Measurements from ENCODE around the gene ATP5F1E. TPM values are rescaled to one million over a fixed set of nuclear protein-coding genes. Genes with fewer than 3 reads are reported as not detected.

ATP5F1E gene
- total RNA-seq, 1 experiment from 2014 or later = 41.1 TPM

DNA sequence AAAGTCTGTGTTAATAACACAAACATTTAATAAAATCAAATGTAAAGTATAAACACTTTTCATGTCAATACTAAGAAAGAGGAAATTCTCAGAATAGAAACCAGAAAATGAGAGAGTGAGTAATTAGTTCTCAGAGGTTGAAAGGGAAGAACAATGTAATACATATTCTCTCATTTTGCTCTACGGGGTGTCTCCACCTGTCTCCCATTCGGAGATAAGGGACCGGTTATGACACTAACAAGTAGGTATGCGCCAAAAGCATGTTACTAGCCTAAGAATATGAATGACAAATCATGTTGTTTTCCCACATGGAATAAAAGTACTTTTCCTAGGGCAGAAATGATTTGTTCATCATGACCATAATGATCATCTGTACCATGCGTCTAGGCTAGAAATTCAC, 46.1 kb upstream of the ATP5F1E start:
- Mint-ChIP-seq H3K9me3 (no peaks in the 10 kb centered on the region), H3K27ac (no peak overlapping the region), H3K27me3 (ENCODE audit: low read depth) (peaks cover 13% of the 10 kb centered on the region), H3K4me3 (no peak overlapping the region), H3K36me3 (no peaks in the 10 kb centered on the region), H3K4me1 (peaks cover 3% of the 10 kb centered on the region; the same call in 1 of the 2 replicates)
- POLR2A ChIA-PET = no interaction called here
- CTCF ChIA-PET = no interaction called here
- TF ChIP-seq, protein P1, sequence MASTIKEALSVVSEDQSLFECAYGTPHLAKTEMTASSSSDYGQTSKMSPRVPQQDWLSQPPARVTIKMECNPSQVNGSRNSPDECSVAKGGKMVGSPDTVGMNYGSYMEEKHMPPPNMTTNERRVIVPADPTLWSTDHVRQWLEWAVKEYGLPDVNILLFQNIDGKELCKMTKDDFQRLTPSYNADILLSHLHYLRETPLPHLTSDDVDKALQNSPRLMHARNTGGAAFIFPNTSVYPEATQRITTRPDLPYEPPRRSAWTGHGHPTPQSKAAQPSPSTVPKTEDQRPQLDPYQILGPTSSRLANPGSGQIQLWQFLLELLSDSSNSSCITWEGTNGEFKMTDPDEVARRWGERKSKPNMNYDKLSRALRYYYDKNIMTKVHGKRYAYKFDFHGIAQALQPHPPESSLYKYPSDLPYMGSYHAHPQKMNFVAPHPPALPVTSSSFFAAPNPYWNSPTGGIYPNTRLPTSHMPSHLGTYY (CRISPR knock-in tag; IDR thresholded peaks at IDR 0.05) = no peak
- TF ChIP-seq NR3C1 (CRISPR knock-in tag; conservative IDR thresholded peaks at IDR 0.05; ENCODE audit: low read depth) = no peak
- TF ChIP-seq, protein P2, sequence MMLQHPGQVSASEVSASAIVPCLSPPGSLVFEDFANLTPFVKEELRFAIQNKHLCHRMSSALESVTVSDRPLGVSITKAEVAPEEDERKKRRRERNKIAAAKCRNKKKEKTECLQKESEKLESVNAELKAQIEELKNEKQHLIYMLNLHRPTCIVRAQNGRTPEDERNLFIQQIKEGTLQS (CRISPR knock-in tag; conservative IDR thresholded peaks at IDR 0.05) = no peak
- no peak for TF ChIP-seq NFE2L1 (CRISPR knock-in tag; IDR thresholded peaks at IDR 0.05)
- no peak for TF ChIP-seq ZNF671 (CRISPR knock-in tag; IDR thresholded peaks at IDR 0.05)
- no peak for TF ChIP-seq FOXK1 (CRISPR knock-in tag; IDR thresholded peaks at IDR 0.05)
- TF ChIP-seq, protein P3, sequence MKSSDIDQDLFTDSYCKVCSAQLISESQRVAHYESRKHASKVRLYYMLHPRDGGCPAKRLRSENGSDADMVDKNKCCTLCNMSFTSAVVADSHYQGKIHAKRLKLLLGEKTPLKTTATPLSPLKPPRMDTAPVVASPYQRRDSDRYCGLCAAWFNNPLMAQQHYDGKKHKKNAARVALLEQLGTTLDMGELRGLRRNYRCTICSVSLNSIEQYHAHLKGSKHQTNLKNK (CRISPR knock-in tag; IDR thresholded peaks at IDR 0.05) = no peak
- TF ChIP-seq, protein P4, sequence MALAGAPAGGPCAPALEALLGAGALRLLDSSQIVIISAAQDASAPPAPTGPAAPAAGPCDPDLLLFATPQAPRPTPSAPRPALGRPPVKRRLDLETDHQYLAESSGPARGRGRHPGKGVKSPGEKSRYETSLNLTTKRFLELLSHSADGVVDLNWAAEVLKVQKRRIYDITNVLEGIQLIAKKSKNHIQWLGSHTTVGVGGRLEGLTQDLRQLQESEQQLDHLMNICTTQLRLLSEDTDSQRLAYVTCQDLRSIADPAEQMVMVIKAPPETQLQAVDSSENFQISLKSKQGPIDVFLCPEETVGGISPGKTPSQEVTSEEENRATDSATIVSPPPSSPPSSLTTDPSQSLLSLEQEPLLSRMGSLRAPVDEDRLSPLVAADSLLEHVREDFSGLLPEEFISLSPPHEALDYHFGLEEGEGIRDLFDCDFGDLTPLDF (CRISPR knock-in tag; IDR thresholded peaks at IDR 0.05) = no peak
- DNase-seq (ENCODE audit: low spot score) (no peak), ATAC-seq (no peak)

DNA sequence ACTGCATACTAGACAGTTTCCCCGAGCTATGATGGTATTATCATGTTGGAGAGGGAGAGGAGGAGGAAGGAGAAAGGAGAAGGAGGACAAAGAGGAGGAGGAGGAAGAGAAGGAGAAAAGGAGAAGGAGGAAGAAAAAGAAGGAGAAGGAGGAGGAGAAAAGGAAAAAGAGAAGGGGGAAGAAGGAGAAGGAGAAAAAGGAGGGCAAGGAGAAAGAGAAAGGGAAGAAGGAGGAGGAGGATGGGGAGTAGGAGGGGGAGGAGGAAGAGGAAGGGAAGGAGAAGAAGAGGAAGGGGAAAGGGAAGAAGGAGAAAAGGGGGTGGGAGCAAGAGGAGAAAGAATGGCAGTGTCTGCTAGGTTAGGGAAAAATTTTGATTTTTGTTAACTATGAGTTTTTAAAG, 45.6 kb upstream of the ATP5F1E start:
- H3K9me3 Mint-ChIP-seq = no peaks in the 10 kb centered on the region
- peaks cover 13% of the 10 kb centered on the region for H3K27me3 Mint-ChIP-seq (ENCODE audit: low read depth)
- ATAC-seq (no peak), DNase-seq (ENCODE audit: low spot score) (no peak)
- H3K27ac Mint-ChIP-seq = no peak overlapping the region
- POLR2A ChIA-PET = no interaction called here
- CTCF ChIA-PET = interaction anchor here (0.7 to 1.8 kb wide), 2 partner anchors 10 to 830 kb away, joined by 5 to 7 read pairs; no protein-coding TSS in a partner anchor
- H3K36me3 Mint-ChIP-seq = no peaks in the 10 kb centered on the region
- H3K4me1 Mint-ChIP-seq = peaks cover 3% of the 10 kb centered on the region; the same call in 1 of the 2 replicates
- H3K4me3 Mint-ChIP-seq = no peak overlapping the region
- TF ChIP-seq, protein P5, sequence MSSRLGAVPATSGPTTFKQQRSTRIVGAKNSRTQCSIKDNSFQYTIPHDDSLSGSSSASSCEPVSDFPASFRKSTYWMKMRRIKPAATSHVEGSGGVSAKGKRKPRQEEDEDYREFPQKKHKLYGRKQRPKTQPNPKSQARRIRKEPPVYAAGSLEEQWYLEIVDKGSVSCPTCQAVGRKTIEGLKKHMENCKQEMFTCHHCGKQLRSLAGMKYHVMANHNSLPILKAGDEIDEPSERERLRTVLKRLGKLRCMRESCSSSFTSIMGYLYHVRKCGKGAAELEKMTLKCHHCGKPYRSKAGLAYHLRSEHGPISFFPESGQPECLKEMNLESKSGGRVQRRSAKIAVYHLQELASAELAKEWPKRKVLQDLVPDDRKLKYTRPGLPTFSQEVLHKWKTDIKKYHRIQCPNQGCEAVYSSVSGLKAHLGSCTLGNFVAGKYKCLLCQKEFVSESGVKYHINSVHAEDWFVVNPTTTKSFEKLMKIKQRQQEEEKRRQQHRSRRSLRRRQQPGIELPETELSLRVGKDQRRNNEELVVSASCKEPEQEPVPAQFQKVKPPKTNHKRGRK (CRISPR knock-in tag; IDR thresholded peaks at IDR 0.05; ENCODE audit: borderline replicate concordance) = no peak
- TF ChIP-seq NFE2L1 (CRISPR knock-in tag; IDR thresholded peaks at IDR 0.05) = no peak
- TF ChIP-seq, protein P6, sequence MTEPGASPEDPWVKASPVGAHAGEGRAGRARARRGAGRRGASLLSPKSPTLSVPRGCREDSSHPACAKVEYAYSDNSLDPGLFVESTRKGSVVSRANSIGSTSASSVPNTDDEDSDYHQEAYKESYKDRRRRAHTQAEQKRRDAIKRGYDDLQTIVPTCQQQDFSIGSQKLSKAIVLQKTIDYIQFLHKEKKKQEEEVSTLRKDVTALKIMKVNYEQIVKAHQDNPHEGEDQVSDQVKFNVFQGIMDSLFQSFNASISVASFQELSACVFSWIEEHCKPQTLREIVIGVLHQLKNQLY (CRISPR knock-in tag; IDR thresholded peaks at IDR 0.05) = no peak
- TF ChIP-seq, protein P7, sequence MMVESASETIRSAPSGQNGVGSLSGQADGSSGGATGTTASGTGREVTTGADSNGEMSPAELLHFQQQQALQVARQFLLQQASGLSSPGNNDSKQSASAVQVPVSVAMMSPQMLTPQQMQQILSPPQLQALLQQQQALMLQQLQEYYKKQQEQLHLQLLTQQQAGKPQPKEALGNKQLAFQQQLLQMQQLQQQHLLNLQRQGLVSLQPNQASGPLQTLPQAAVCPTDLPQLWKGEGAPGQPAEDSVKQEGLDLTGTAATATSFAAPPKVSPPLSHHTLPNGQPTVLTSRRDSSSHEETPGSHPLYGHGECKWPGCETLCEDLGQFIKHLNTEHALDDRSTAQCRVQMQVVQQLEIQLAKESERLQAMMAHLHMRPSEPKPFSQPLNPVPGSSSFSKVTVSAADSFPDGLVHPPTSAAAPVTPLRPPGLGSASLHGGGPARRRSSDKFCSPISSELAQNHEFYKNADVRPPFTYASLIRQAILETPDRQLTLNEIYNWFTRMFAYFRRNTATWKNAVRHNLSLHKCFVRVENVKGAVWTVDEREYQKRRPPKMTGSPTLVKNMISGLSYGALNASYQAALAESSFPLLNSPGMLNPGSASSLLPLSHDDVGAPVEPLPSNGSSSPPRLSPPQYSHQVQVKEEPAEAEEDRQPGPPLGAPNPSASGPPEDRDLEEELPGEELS (CRISPR knock-in tag; IDR thresholded peaks at IDR 0.05) = no peak
- TF ChIP-seq ZNF317 (CRISPR knock-in tag; IDR thresholded peaks at IDR 0.05; ENCODE audit: borderline replicate concordance, low read depth) = no peak
- TF ChIP-seq TP53 (CRISPR knock-in tag; IDR thresholded peaks at IDR 0.05) = no peak
- TF ChIP-seq MYBL2 (CRISPR knock-in tag; IDR thresholded peaks at IDR 0.05) = no peak
- TF ChIP-seq, protein P4 (CRISPR knock-in tag; IDR thresholded peaks at IDR 0.05) = no peak
- TF ChIP-seq FOXP1 (CRISPR knock-in tag; IDR thresholded peaks at IDR 0.05; ENCODE audit: borderline replicate concordance) = no peak
- TF ChIP-seq, protein P8, sequence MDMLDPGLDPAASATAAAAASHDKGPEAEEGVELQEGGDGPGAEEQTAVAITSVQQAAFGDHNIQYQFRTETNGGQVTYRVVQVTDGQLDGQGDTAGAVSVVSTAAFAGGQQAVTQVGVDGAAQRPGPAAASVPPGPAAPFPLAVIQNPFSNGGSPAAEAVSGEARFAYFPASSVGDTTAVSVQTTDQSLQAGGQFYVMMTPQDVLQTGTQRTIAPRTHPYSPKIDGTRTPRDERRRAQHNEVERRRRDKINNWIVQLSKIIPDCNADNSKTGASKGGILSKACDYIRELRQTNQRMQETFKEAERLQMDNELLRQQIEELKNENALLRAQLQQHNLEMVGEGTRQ (CRISPR knock-in tag; IDR thresholded peaks at IDR 0.05) = no peak
- TF ChIP-seq CREM (CRISPR knock-in tag; IDR thresholded peaks at IDR 0.05) = no peak
- TF ChIP-seq PRRX2 (CRISPR knock-in tag; IDR thresholded peaks at IDR 0.05) = no peak
- TF ChIP-seq, protein P9, sequence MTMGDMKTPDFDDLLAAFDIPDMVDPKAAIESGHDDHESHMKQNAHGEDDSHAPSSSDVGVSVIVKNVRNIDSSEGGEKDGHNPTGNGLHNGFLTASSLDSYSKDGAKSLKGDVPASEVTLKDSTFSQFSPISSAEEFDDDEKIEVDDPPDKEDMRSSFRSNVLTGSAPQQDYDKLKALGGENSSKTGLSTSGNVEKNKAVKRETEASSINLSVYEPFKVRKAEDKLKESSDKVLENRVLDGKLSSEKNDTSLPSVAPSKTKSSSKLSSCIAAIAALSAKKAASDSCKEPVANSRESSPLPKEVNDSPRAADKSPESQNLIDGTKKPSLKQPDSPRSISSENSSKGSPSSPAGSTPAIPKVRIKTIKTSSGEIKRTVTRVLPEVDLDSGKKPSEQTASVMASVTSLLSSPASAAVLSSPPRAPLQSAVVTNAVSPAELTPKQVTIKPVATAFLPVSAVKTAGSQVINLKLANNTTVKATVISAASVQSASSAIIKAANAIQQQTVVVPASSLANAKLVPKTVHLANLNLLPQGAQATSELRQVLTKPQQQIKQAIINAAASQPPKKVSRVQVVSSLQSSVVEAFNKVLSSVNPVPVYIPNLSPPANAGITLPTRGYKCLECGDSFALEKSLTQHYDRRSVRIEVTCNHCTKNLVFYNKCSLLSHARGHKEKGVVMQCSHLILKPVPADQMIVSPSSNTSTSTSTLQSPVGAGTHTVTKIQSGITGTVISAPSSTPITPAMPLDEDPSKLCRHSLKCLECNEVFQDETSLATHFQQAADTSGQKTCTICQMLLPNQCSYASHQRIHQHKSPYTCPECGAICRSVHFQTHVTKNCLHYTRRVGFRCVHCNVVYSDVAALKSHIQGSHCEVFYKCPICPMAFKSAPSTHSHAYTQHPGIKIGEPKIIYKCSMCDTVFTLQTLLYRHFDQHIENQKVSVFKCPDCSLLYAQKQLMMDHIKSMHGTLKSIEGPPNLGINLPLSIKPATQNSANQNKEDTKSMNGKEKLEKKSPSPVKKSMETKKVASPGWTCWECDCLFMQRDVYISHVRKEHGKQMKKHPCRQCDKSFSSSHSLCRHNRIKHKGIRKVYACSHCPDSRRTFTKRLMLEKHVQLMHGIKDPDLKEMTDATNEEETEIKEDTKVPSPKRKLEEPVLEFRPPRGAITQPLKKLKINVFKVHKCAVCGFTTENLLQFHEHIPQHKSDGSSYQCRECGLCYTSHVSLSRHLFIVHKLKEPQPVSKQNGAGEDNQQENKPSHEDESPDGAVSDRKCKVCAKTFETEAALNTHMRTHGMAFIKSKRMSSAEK (CRISPR knock-in tag; IDR thresholded peaks at IDR 0.05; ENCODE audit: borderline replicate concordance) = no peak
